Karpas-422 (cell line): ENCODE measurements around the gene RAPGEF5. TPM values are rescaled to one million over a fixed set of nuclear protein-coding genes. Genes with fewer than 3 reads are reported as not detected.

Source experiments
- DNase-seq: peaks from one replicate; pipeline ENCODE4 v3.0.0-alpha.2; 2015
- H2AFZ ChIP-seq: fragments of 200-600 bp; sonication (generic); 2 replicates; pipeline ENCODE4 v1.6.1; 2014; ENCODE audit warnings: antibody characterized with exemption, low read length, mixed read lengths
- H3K27ac ChIP-seq: fragments of 200-600 bp; sonication (generic); 2 replicates; pipeline ENCODE4 v1.5.1; 2014; ENCODE audit warnings: mild to moderate bottlenecking, low read length, moderate library complexity
- H3K27me3 ChIP-seq: fragments of 200-600 bp; sonication (generic); 2 replicates; pipeline ENCODE4 v1.6.1; 2014; ENCODE audit warnings: low read length, mixed read lengths
- H3K36me3 ChIP-seq: fragments of 200-600 bp; sonication (generic); 2 replicates; pipeline ENCODE4 v1.6.1; 2014; ENCODE audit warnings: low read length, mixed read lengths; ENCODE audit not compliant: insufficient read depth
- H3K4me1 ChIP-seq: fragments of 200-600 bp; sonication (generic); 2 replicates; pipeline ENCODE4 v1.6.1; 2014; ENCODE audit warnings: mild to moderate bottlenecking, low read length, mixed read lengths
- H3K4me2 ChIP-seq: fragments of 200-600 bp; sonication (generic); 2 replicates; pipeline ENCODE4 v1.6.1; 2014; ENCODE audit warnings: low read length, low read depth, mild to moderate bottlenecking; ENCODE audit not compliant: poor library complexity, severe bottlenecking
- H3K4me3 ChIP-seq: fragments of 200-600 bp; sonication (generic); 2 replicates; pipeline ENCODE4 v1.5.1; 2014; ENCODE audit warnings: mild to moderate bottlenecking, antibody characterized with exemption, low read length, mixed read lengths
- H3K79me2 ChIP-seq: fragments of 200-600 bp; sonication (generic); 2 replicates; pipeline ENCODE4 v1.6.1; 2014; ENCODE audit warnings: mild to moderate bottlenecking, low read length, mixed read lengths
- H3K9ac ChIP-seq: fragments of 200-600 bp; sonication (generic); 2 replicates; pipeline ENCODE4 v1.6.0; 2014; ENCODE audit warnings: low read length
- H3K9me2 ChIP-seq: fragments of 200-600 bp; sonication (generic), shearing (Covaris generic); replicated peaks from 2 replicates; pipeline ENCODE4 v1.6.0; 2014; ENCODE audit warnings: mild to moderate bottlenecking, low read length, moderate library complexity; ENCODE audit not compliant: insufficient read depth
- H3K9me3 ChIP-seq: fragments of 300-700, 200-600 bp; sonication (generic); 2 replicates; pipeline ENCODE4 v1.6.1; 2014; ENCODE audit warnings: low read length, mixed read lengths
- H4K20me1 ChIP-seq: fragments of 200-600 bp; sonication (generic); 2 replicates; pipeline ENCODE4 v1.6.1; 2014; ENCODE audit warnings: mild to moderate bottlenecking, antibody characterized with exemption, low read length, low read depth; ENCODE audit not compliant: insufficient read depth
- total RNA-seq: library from RNA; depleted of rRNA; stranded (reverse); fragments of >200 nt; shearing (Covaris generic); gene quantifications from 2 replicates; pipeline ENCODE4 v1.2.3, GENCODE V29; 2014; ENCODE audit warnings: low replicate concordance

RAPGEF5 gene
- total RNA-seq, 1 experiment from 2014 or later, result 81.6 TPM

DNA sequence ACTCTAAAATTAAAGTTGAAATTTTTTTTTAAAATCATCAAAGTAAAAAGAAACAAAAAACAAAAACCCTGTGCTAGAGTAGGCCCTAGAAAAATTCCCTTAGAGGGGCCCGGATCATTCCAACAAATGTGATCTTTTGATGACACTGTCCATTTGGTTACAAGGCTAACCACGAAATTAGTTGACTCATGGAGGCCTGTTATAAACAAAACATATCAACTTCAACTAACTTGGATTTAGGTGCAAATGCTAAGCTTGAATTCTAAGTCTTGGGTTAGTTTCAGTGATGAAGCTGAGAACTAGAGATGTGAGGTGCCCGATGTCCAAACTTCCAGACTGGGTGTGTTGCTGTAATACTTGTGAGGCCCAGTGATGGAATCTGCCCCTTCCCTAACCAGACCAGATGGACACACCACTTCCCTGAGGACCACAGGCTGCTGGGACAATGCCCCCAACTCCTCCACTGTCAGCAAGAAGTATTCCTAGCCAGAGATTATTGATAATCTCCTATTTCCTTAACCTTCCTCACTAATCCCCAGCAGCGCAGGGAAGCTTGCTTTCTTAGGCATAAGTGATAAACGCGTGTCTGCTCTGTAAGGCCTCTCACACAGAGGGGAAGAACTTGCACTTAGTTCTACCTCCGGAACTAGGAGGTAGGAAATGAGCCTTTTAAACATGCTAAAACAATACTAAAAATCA is 108.7 kb downstream of the RAPGEF5 start:
- Histone ChIP-seq H3K9ac (no peak overlapping the region), H3K27me3 (no peaks in the 10 kb centered on the region), H3K4me1 (0 out of 2 replicates have a peak, but pooled peaks cover 2% of the 10 kb centered on the region), H2AFZ (no peak overlapping the region), H3K27ac (no peak overlapping the region), H3K9me2 (no peaks in the 10 kb centered on the region), H4K20me1 (no peaks in the 10 kb centered on the region), H3K4me3 (no peak overlapping the region), H3K9me3 (no peaks in the 10 kb centered on the region), H3K36me3 (peaks cover 38% of the 10 kb centered on the region), H3K79me2 (peaks cover 85% of the 10 kb centered on the region), H3K4me2 (no peak overlapping the region)
- DNase-seq, result no peak

DNA sequence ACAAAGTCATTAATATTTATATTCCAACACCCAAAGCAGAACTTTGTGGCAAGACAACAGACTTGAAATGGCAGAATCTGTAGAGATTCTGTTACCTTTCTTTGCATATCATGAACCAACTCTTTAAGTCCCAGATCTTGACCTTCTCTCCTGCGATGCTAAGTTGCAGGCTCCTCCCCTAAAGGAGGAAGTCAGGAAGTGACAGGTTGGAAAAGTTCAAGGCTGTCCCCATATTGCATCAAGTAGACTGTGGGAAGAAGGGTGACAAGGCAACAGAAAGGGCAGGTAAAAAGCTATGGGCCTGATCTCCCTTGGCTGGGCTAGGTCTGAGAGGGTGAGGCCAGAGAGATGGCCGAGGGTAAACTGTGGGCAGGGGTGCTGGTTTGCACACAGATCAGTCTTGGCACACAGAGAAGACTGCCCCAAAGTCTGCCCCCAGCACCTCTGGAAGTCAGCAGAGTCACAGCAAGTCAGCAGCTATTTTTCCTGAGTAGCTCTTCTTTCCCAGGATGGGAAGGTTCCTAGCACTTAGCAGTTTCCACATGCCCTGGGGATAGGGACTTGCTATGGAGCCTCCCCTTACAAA is 115.1 kb downstream of the RAPGEF5 start:
- H4K20me1 ChIP-seq, result no peaks in the 10 kb centered on the region
- DNase-seq, result no peak
- H3K79me2 ChIP-seq, result peaks cover 56% of the 10 kb centered on the region
- no peak overlapping the region for H3K4me3 ChIP-seq
- H3K27ac ChIP-seq, result no peak overlapping the region
- H3K27me3 ChIP-seq, result no peaks in the 10 kb centered on the region
- H3K4me2 ChIP-seq, result no peak overlapping the region
- H3K9me2 ChIP-seq, result no peaks in the 10 kb centered on the region
- no peaks in the 10 kb centered on the region for H3K4me1 ChIP-seq
- no peak overlapping the region for H3K9ac ChIP-seq
- no peak overlapping the region for H2AFZ ChIP-seq
- H3K36me3 ChIP-seq, result peaks cover 22% of the 10 kb centered on the region
- H3K9me3 ChIP-seq, result no peaks in the 10 kb centered on the region

DNA sequence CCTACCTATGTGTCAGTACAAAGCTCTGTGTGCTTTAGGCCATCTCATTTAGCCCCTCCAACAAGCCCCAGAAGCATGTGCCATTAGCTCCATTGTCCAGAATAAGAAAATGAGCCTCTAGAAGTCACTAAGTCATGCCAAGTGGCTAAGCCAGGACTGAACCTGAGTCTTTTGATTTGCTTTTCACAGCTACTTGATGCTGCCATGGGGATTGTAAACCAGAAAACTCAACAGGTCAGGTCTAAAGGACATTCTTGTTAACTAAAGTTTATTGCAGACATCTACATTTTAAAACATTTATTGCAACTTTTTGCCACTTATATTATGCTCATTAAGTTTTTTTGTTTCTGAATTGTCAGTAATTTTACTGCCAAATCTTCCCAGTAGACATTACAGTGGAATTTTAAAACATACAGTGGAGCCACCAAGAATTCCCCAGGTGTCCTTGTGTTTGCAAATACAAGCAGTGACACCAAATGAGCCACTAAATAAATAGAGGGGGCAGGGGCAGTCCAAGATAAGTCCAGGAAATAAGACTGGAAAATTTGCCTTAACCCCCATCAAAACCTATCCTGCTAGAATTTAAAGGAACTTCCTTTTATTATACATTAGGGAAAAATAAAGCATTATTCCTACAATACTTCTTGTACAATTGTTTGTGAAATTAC is 115.9 kb downstream of the RAPGEF5 start:
- no peaks in the 10 kb centered on the region for H3K27me3 ChIP-seq
- H3K36me3 ChIP-seq, result peaks cover 22% of the 10 kb centered on the region
- DNase-seq, result no peak

GRCh38 chr7:22238354-22239311 is 118.3 kb downstream of the RAPGEF5 start:
- Histone ChIP-seq H3K79me2 (peaks cover 51% of the 10 kb centered on the region), H3K36me3 (peaks cover 16% of the 10 kb centered on the region; the same call in 1 of the 2 replicates)

More for the DNA sequence above, 115.9 kb downstream of the RAPGEF5 start:
- Histone ChIP-seq H2AFZ (no peak overlapping the region), H3K79me2 (peaks cover 50% of the 10 kb centered on the region), H3K4me1 (no peaks in the 10 kb centered on the region), H3K9me3 (no peaks in the 10 kb centered on the region), H3K4me2 (no peak overlapping the region), H3K9me2 (no peaks in the 10 kb centered on the region), H3K4me3 (no peak overlapping the region), H3K27ac (peak overlapping the region; percentile 23; the same call in 1 of the 2 replicates), H4K20me1 (no peaks in the 10 kb centered on the region), H3K9ac (no peak overlapping the region)

DNA sequence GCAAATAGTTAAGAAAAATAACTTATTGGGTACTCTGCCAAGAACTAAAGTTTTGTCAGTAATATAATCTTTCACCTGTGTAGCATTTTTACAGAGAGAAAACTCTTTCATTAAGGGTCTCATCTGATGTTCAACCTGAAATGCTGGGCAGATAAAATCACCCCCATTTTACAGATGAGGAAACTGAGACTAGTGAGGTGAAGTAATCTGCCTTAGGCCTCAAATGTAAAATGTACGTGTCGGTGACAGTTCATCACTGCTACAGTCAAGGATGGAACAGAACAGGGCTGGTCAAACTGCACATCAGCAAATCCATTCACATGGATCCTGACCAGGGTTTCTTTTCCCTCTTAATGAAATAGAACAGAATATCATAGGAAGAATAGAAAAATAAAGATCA is 121.8 kb downstream of the RAPGEF5 start:
- no peak overlapping the region for H2AFZ ChIP-seq
- no peak overlapping the region for H3K4me3 ChIP-seq
- H3K4me2 ChIP-seq, result no peak overlapping the region
- no peaks in the 10 kb centered on the region for H3K27me3 ChIP-seq
- peaks cover 13% of the 10 kb centered on the region for H3K36me3 ChIP-seq
- no peaks in the 10 kb centered on the region for H3K9me2 ChIP-seq
- H3K9ac ChIP-seq, result no peak overlapping the region
- no peaks in the 10 kb centered on the region for H4K20me1 ChIP-seq
- DNase-seq, result no peak
- H3K4me1 ChIP-seq, result no peaks in the 10 kb centered on the region
- H3K79me2 ChIP-seq, result peaks cover 50% of the 10 kb centered on the region
- H3K27ac ChIP-seq, result no peak overlapping the region
- H3K9me3 ChIP-seq, result no peaks in the 10 kb centered on the region

More at GRCh38 chr7:22238354-22239311, 118.3 kb downstream of the RAPGEF5 start:
- Histone ChIP-seq H3K4me2 (no peak overlapping the region), H3K27me3 (no peaks in the 10 kb centered on the region), H3K9me2 (no peaks in the 10 kb centered on the region), H3K9me3 (no peaks in the 10 kb centered on the region), H3K4me1 (no peaks in the 10 kb centered on the region), H4K20me1 (no peaks in the 10 kb centered on the region), H3K4me3 (no peak overlapping the region), H3K27ac (no peak overlapping the region), H2AFZ (no peak overlapping the region), H3K9ac (no peak overlapping the region)
- DNase-seq, result no peak

GRCh38 chr7:22234227-22234626 is 122.7 kb downstream of the RAPGEF5 start:
- Histone ChIP-seq H4K20me1 (no peaks in the 10 kb centered on the region), H3K4me1 (no peaks in the 10 kb centered on the region), H3K79me2 (peaks cover 55% of the 10 kb centered on the region), H3K9me2 (no peaks in the 10 kb centered on the region), H3K4me2 (no peak overlapping the region), H3K27me3 (no peaks in the 10 kb centered on the region), H3K9ac (no peak overlapping the region), H2AFZ (no peak overlapping the region), H3K27ac (no peak overlapping the region), H3K36me3 (peaks cover 14% of the 10 kb centered on the region), H3K9me3 (no peaks in the 10 kb centered on the region), H3K4me3 (no peak overlapping the region)
- no peak for DNase-seq

DNA sequence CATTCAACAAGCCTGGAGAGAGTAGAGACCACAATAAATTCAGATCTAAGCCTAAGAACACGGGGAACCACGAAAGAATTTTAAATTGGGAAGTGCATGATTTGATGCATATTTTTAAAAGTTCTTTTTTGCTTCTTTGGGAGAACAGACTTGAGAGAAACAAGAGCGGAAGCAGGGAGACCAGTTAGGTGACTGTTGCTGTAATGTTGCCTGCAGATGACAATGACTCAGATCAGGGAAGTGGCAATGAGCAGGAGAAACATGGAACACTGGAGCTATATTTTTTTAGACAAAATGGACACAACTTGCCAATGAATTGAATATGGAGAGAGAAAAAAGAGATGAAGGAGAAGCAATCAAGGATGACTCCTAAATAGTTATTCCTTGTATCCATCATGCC is 125.1 kb downstream of the RAPGEF5 start:
- H3K27ac ChIP-seq, result no peak overlapping the region
- no peak overlapping the region for H3K4me3 ChIP-seq
- peaks cover 14% of the 10 kb centered on the region for H3K36me3 ChIP-seq
- H3K27me3 ChIP-seq, result no peaks in the 10 kb centered on the region
- H3K9me3 ChIP-seq, result no peaks in the 10 kb centered on the region
- no peak overlapping the region for H3K4me2 ChIP-seq
- H2AFZ ChIP-seq, result no peak overlapping the region
- H3K79me2 ChIP-seq, result peaks cover 46% of the 10 kb centered on the region
- H3K4me1 ChIP-seq, result no peaks in the 10 kb centered on the region
- no peak for DNase-seq
- H4K20me1 ChIP-seq, result no peaks in the 10 kb centered on the region
- no peaks in the 10 kb centered on the region for H3K9me2 ChIP-seq
- H3K9ac ChIP-seq, result no peak overlapping the region
